ENCODE measurements around the gene AGBL3. TPM values are rescaled to one million over a fixed set of nuclear protein-coding genes. Genes with fewer than 3 reads are reported as not detected.

AGBL3 gene
- 2.6 TPM for total RNA-seq
- long read RNA-seq, partial matches to known transcripts = 0 of 3 reads
- long read RNA-seq, other reads (novel, unspliced or antisense) = 2 of 3 reads

GRCh38 chr7:134986363-134987251, at the start of gene AGBL3:
Gene AGBL3 (plus strand): TSS chr7:134986508. CDS start chr7:134987934, 1,426 bp downstream.
- DNase-seq (ENCODE audit: low spot score) = peak; percentile 98

GRCh38 chr7:134936893-134937510, 49.3 kb upstream of the AGBL3 start:
- no peak for DNase-seq (ENCODE audit: low spot score)

GRCh38 chr7:134938141-134938540, 48.2 kb upstream of the AGBL3 start:
- no peak for DNase-seq (ENCODE audit: low spot score)

GRCh38 chr7:134939136-134939535, 47.2 kb upstream of the AGBL3 start:
- DNase-seq (ENCODE audit: low spot score) = no peak

- no peak for DNase-seq (ENCODE audit: low spot score)
Measured at GRCh38 chr7:134940729-134941128, 45.6 kb upstream of the AGBL3 start.

- DNase-seq (ENCODE audit: low spot score) = no peak
Measured at GRCh38 chr7:134941185-134941900, 45.0 kb upstream of the AGBL3 start.

- no peak for DNase-seq (ENCODE audit: low spot score)
Measured at GRCh38 chr7:134941952-134942351, 44.4 kb upstream of the AGBL3 start.

- no peak for DNase-seq (ENCODE audit: low spot score)
Measured at GRCh38 chr7:134942690-134943466, 43.4 kb upstream of the AGBL3 start.

- no peak for DNase-seq (ENCODE audit: low spot score)
Measured at GRCh38 chr7:134943785-134944400, 42.4 kb upstream of the AGBL3 start.

GRCh38 chr7:134945691-134946090, 40.6 kb upstream of the AGBL3 start:
- no peak for DNase-seq (ENCODE audit: low spot score)

- DNase-seq (ENCODE audit: low spot score) = no peak
Measured at GRCh38 chr7:134946260-134946659, 40.0 kb upstream of the AGBL3 start.

- no peak for DNase-seq (ENCODE audit: low spot score)
Measured at GRCh38 chr7:134947329-134947728, 39.0 kb upstream of the AGBL3 start.

GRCh38 chr7:134947831-134948230, 38.5 kb upstream of the AGBL3 start:
- no peak for DNase-seq (ENCODE audit: low spot score)

- no peak for DNase-seq (ENCODE audit: low spot score)
Measured at GRCh38 chr7:134948246-134948645, 38.1 kb upstream of the AGBL3 start.

- no peak for DNase-seq (ENCODE audit: low spot score)
Measured at GRCh38 chr7:134948736-134949135, 37.6 kb upstream of the AGBL3 start.

GRCh38 chr7:134949171-134949570, 37.1 kb upstream of the AGBL3 start:
- DNase-seq (ENCODE audit: low spot score) = no peak

- no peak for DNase-seq (ENCODE audit: low spot score)
Measured at GRCh38 chr7:134954197-134955082, 31.9 kb upstream of the AGBL3 start.

GRCh38 chr7:134957005-134957404, 29.3 kb upstream of the AGBL3 start:
- DNase-seq (ENCODE audit: low spot score) = no peak

- no peak for DNase-seq (ENCODE audit: low spot score)
Measured at GRCh38 chr7:134959810-134960209, 26.5 kb upstream of the AGBL3 start.
